HG03571 (cell line): ENCODE data around the gene NOS3.
A peak's percentile ranks its signal among the peaks of the same experiment; 100 is the strongest.

Experiments used
- ATAC-seq: cut with Tn5 transposase; IDR thresholded peaks from one replicate; pipeline ENCODE4 v1.9.1; 2021; ENCODE audit not compliant: unreplicated experiment

NOS3 gene

GRCh38 chr7:151053751-151054150, 62.9 kb downstream of the NOS3 start:
- no peak for ATAC-seq

GRCh38 chr7:151056283-151056665, 65.5 kb downstream of the NOS3 start:
- no peak for ATAC-seq

GRCh38 chr7:151056666-151057505, 66.1 kb downstream of the NOS3 start:
- ATAC-seq: no peak

GRCh38 chr7:151057506-151057988, 66.7 kb downstream of the NOS3 start, which contains the start of gene CDK5:
Gene CDK5, minus strand, starts transcription at chr7:151057897. Its CDS starts 49 bp downstream, at chr7:151057848.
- peak; percentile 2 for ATAC-seq

- peak; percentile 89 for ATAC-seq
Measured at GRCh38 chr7:151057989-151058780, 67.4 kb downstream of the NOS3 start.

GRCh38 chr7:151058781-151059366, 68.1 kb downstream of the NOS3 start:
- ATAC-seq: no peak

- ATAC-seq: peak; percentile 24
Measured at GRCh38 chr7:151059367-151060112, 68.7 kb downstream of the NOS3 start, which contains the start of gene SLC4A2. Gene SLC4A2, plus strand, starts transcription at chr7:151059589. Its CDS starts 2,399 bp downstream, at chr7:151061988.

- no peak for ATAC-seq
Measured at GRCh38 chr7:151060113-151060415, 69.2 kb downstream of the NOS3 start.

- no peak for ATAC-seq
Measured at GRCh38 chr7:151060416-151061212, 69.8 kb downstream of the NOS3 start.

GRCh38 chr7:151061213-151062110, 70.6 kb downstream of the NOS3 start:
- ATAC-seq: no peak

- no peak for ATAC-seq
Measured at GRCh38 chr7:151062111-151062398, 71.2 kb downstream of the NOS3 start.

- ATAC-seq: no peak
Measured at GRCh38 chr7:151062399-151063211, 71.8 kb downstream of the NOS3 start.

GRCh38 chr7:151063212-151063561, 72.4 kb downstream of the NOS3 start:
- ATAC-seq: no peak
